T-helper 1 cell treated with Interleukin-12 subunit alpha and Interleukin-12 subunit beta and Interleukin-4 antibody, amounts not matched to agents 30 μg/mL and 1 μg/mL, for 36 hours (primary cell): Measurements from ENCODE around the gene RHBDD1.

Experiments used
- H3K27ac Mint-ChIP-seq: one replicate; pipeline ENCODE4 v1.8.0; 2021; ENCODE audit warnings: mild to moderate bottlenecking, mixed read lengths
- H3K27me3 Mint-ChIP-seq: one replicate; pipeline ENCODE4 v1.8.0; 2021; ENCODE audit warnings: low read depth, mixed read lengths
- H3K36me3 Mint-ChIP-seq: one replicate; pipeline ENCODE4 v1.8.0; 2021; ENCODE audit warnings: low read depth, mixed read lengths
- H3K4me1 Mint-ChIP-seq: one replicate; pipeline ENCODE4 v1.8.0; 2021; ENCODE audit warnings: low read depth, mixed read lengths
- H3K4me3 Mint-ChIP-seq: one replicate; pipeline ENCODE4 v1.8.0; 2021; ENCODE audit warnings: mild to moderate bottlenecking, moderate library complexity, mixed read lengths
- H3K9me3 Mint-ChIP-seq: one replicate; pipeline ENCODE4 v1.8.0; 2021; ENCODE audit warnings: mixed read lengths

RHBDD1 gene

DNA sequence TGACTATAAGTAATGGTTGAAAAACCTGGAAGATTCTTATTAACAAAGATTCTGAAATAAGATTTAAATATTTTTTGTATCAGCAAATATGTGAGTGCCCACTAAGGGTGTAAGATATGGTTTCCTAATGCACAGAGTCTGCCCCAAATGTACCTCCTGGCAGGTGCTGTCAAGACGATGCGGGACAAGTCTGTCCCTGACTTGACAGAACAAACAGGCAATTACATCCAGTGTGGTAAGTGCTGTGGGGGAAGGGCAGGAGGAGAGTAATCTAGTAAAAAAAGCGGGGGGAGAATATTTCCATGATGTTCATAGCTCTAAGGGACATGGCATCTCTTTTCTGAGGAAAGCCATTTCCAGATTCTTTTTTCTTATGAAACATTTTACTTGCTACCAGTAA, 200.7 kb downstream of the RHBDD1 start:
- Mint-ChIP-seq H3K9me3 (no peaks in the 10 kb centered on the region), H3K36me3 (no peaks in the 10 kb centered on the region), H3K27ac (no peak overlapping the region), H3K4me3 (no peak overlapping the region), H3K27me3 (no peaks in the 10 kb centered on the region), H3K4me1 (no peaks in the 10 kb centered on the region)

DNA sequence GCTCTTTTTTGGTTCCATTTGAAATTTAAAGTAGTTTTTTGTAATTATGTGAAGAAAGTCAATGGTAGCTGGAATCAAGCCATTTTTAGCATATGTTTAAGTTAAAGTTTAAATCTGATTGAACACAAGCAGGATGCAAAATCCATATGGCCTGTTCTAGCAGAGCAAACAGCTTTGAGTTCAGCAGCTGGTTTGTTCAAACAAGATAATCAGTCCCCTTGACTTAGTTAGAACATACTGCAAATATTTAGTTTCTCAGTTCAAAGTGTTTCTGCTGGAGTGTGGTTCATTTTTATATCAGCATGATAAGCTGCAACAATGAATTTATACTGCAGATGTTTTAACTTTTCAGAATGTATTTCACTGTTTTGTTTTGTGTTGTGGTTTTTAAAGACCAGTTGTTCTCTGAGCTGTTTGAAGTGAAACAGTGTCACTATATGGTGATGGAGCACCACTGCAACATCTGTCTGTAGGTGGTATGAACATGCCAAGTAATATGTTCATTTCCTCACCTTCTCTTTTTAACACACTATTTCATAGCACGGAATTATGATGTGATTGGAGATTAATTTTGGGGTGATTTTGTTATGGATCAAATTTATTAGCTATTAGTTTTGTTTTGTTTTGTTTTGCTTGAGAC, 202.8 kb downstream of the RHBDD1 start:
- Mint-ChIP-seq H3K27ac (no peak overlapping the region), H3K27me3 (no peaks in the 10 kb centered on the region), H3K9me3 (no peaks in the 10 kb centered on the region), H3K4me1 (no peaks in the 10 kb centered on the region), H3K36me3 (no peaks in the 10 kb centered on the region), H3K4me3 (no peak overlapping the region)

DNA sequence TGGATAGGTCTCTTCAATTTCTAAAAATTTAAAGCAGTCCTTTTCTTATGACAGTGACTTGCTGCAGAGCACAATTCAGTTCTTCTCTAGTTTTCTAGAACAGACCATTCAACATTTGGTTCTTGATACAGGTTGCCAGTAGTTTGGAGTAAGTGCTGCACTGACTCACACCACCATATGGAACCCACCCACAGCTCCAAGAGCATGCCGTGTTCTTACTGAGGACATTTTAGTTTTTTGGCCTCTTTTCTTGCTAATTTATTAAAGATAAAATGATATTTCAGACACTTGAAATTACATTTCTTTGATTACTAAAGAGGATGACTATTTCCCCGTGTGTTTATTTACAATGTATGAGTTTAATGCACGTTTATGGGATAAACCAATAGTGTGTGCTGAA, 208.1 kb downstream of the RHBDD1 start:
- Mint-ChIP-seq H3K27me3 (no peaks in the 10 kb centered on the region), H3K4me3 (no peak overlapping the region), H3K9me3 (no peaks in the 10 kb centered on the region), H3K36me3 (no peaks in the 10 kb centered on the region), H3K27ac (no peak overlapping the region), H3K4me1 (no peaks in the 10 kb centered on the region)
